Fibroblast of lung (primary cell): ENCODE data around the gene PTPN7.

Source experiments
- EZH2 ChIP-seq: IDR thresholded peaks from 2 replicates; pipeline ENCODE4 v1.5.1; 2012; ENCODE audit warnings: low read length, control low read depth, mild to moderate bottlenecking; ENCODE audit errors: missing control alignments
- TF ChIP-seq, protein P1 (sequence below), 2 donors: IDR thresholded peaks in 1 of 2; conservative IDR thresholded peaks in 1 of 2; 1 replicate in 1 of 2; 2 replicates in 1 of 2; pipeline ENCODE4 v1.5.1; 2011 to 2012; ENCODE audit warnings: low read length in 2 of 2, control low read depth in 1 of 2, inconsistent platforms in 1 of 2, low read depth in 1 of 2, mild to moderate bottlenecking in 1 of 2

DNA sequence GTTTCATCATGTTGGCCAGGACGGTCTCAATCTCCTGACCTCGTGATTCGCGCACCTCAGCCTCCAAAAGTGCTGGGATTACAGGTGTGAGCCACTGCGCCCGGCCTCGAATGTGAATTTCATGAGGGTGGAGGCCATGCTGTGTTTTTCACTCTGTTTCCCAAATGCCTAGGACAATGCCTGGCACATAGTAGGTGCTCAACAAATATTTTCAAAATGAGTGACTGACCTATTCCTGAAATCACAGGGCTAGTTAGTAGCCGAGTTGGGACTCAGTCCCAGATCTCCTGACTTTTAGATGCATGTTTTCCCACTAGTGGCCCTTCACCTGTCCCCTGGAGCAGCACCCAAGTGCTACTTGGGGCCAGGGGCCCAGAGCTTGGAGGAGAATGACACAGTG, 44.1 kb downstream of the PTPN7 start:
- TF ChIP-seq, protein P1, sequence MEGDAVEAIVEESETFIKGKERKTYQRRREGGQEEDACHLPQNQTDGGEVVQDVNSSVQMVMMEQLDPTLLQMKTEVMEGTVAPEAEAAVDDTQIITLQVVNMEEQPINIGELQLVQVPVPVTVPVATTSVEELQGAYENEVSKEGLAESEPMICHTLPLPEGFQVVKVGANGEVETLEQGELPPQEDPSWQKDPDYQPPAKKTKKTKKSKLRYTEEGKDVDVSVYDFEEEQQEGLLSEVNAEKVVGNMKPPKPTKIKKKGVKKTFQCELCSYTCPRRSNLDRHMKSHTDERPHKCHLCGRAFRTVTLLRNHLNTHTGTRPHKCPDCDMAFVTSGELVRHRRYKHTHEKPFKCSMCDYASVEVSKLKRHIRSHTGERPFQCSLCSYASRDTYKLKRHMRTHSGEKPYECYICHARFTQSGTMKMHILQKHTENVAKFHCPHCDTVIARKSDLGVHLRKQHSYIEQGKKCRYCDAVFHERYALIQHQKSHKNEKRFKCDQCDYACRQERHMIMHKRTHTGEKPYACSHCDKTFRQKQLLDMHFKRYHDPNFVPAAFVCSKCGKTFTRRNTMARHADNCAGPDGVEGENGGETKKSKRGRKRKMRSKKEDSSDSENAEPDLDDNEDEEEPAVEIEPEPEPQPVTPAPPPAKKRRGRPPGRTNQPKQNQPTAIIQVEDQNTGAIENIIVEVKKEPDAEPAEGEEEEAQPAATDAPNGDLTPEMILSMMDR (conservative IDR thresholded peaks at IDR 0.05 in 1 of 2, IDR thresholded peaks at IDR 0.05 in 1 of 2; ENCODE audit: low read depth in 1 of 2, low read length in 2 of 2) = no peak
- TF ChIP-seq EZH2 = no peak
